NCI-H2171 treated with DMSO at 0.1 percent for 48 hours (cell line): Measurements from ENCODE around the gene KIF6.
"Not testable (repeated sequence)": the region's sequence is repeated elsewhere in the genome, so short reads cannot be mapped to it uniquely, and the experiment has no call there.

Experiments used
- DNase-seq: peaks from one replicate; lab custom pipeline; 2025; lab: John Stamatoyannopoulos, UW

Gene KIF6

GRCh38 chr6:39553029-39553428 is 172.2 kb downstream of the KIF6 start:
- DNase-seq: no peak

GRCh38 chr6:39550191-39550590 is 175.0 kb downstream of the KIF6 start:
- DNase-seq: no peak

GRCh38 chr6:39546731-39547130 is 178.5 kb downstream of the KIF6 start:
- DNase-seq: no peak

- DNase-seq: no peak
Observed at GRCh38 chr6:39543950-39544349, 181.3 kb downstream of the KIF6 start.

- no peak for DNase-seq
Observed at GRCh38 chr6:39543095-39543494, 182.1 kb downstream of the KIF6 start.

- DNase-seq: no peak
Observed at GRCh38 chr6:39540454-39540853, 184.8 kb downstream of the KIF6 start.

- DNase-seq: no peak
Observed at GRCh38 chr6:39530201-39530759, 194.9 kb downstream of the KIF6 start.

- DNase-seq: no peak
Observed at GRCh38 chr6:39527792-39528564, 197.2 kb downstream of the KIF6 start.

GRCh38 chr6:39524007-39524406 is 201.2 kb downstream of the KIF6 start:
- DNase-seq: no peak

GRCh38 chr6:39521958-39522357 is 203.2 kb downstream of the KIF6 start:
- no peak for DNase-seq

- DNase-seq: no peak
Observed at GRCh38 chr6:39520916-39521315, 204.3 kb downstream of the KIF6 start.

- no peak for DNase-seq
Observed at GRCh38 chr6:39520411-39520810, 204.8 kb downstream of the KIF6 start.

GRCh38 chr6:39518221-39518620 is 207.0 kb downstream of the KIF6 start:
- DNase-seq: no peak

- no peak for DNase-seq
Observed at GRCh38 chr6:39517756-39518155, 207.5 kb downstream of the KIF6 start.

- no peak for DNase-seq
Observed at GRCh38 chr6:39516471-39516870, 208.7 kb downstream of the KIF6 start.

- DNase-seq: no peak
Observed at GRCh38 chr6:39515471-39515870, 209.7 kb downstream of the KIF6 start.

GRCh38 chr6:39515006-39515405 is 210.2 kb downstream of the KIF6 start:
- no peak for DNase-seq

- not testable (repeated sequence) for DNase-seq
Observed at GRCh38 chr6:39509831-39510230, 215.4 kb downstream of the KIF6 start.

GRCh38 chr6:39508515-39508914 is 216.7 kb downstream of the KIF6 start:
- DNase-seq: no peak

- no peak for DNase-seq
Observed at GRCh38 chr6:39507331-39507998, 217.7 kb downstream of the KIF6 start.

GRCh38 chr6:39502362-39502955 is 222.7 kb downstream of the KIF6 start:
- not testable (repeated sequence) for DNase-seq

GRCh38 chr6:39499053-39499452 is 226.2 kb downstream of the KIF6 start:
- DNase-seq: no peak

GRCh38 chr6:39498096-39498495 is 227.1 kb downstream of the KIF6 start:
- no peak for DNase-seq
